HepG2 (cell line): Measurements from ENCODE around the gene PCDHGB2. TPM values are rescaled to one million over a fixed set of nuclear protein-coding genes. Genes with fewer than 3 reads are reported as not detected.

Experiments used
- ATAC-seq: fragments of 200-7000 bp; cut with Tn5 transposase; 3 replicates; pipeline ENCODE4 v1.9.1; 2020; ENCODE audit warnings: mild to moderate bottlenecking, moderate library complexity
- BruUV-seq: library from RNA; stranded (reverse); fragments of 400-500 nt; replicated peaks from 2 replicates; lab custom pipeline; 2021; lab: Mats Ljungman, UMichigan
- CTCF ChIA-PET: fragments of 300-600 bp; formaldehyde crosslinking; extraction: SDS; loops from one replicate; lab custom pipeline; 2021; ENCODE audit warnings: low total read pairs, inconsistent platforms, low intra/inter-chr PET ratio; lab: Yijun Ruan, JAX
- POLR2A ChIA-PET: fragments of 350-600 bp; sonication (Branson Sonifier 250); formaldehyde crosslinking; loops from one replicate; lab custom pipeline; 2020; ENCODE audit warnings: antibody characterized with exemption, inconsistent platforms; lab: Yijun Ruan, JAX
- DNase-seq: peaks from one replicate; pipeline ENCODE4 v3.0.0-alpha.2; 2015; ENCODE audit warnings: low spot score
- FAIRE-seq: peaks from 3 replicates; lab custom pipeline; 2011; peaks lifted over from hg19 to GRCh38; lab: Jason Lieb, UNC
- H2AFZ ChIP-seq: one replicate; pipeline ENCODE4 v1.6.1; 2011; ENCODE audit warnings: low read length, inconsistent platforms
- H3K27ac ChIP-seq: fragments of 300-600 bp; 3 replicates; pipeline ENCODE4 v1.8.0; 2011; ENCODE audit warnings: mixed run types, mild to moderate bottlenecking, mixed read lengths, low read length, inconsistent platforms; ENCODE audit not compliant: insufficient read depth; ENCODE audit errors: extremely low read length
- H3K27me3 ChIP-seq, 2 experiments: fragments of 200-600 bp in 1 of 2; 2 replicates in 1 of 2; 3 replicates in 1 of 2; pipeline versions ENCODE4 v1.6.0 to v1.8.0; 2011; ENCODE audit warnings: low read length in 2 of 2, mild to moderate bottlenecking in 2 of 2, moderate library complexity in 2 of 2, inconsistent platforms in 1 of 2; ENCODE audit not compliant: insufficient read depth in 2 of 2, control insufficient read depth in 1 of 2
- H3K36me3 ChIP-seq, 2 experiments: fragments of 200-600 bp in 1 of 2; replicated peaks in 1 of 2; 2 replicates in 1 of 2; 3 replicates in 1 of 2; pipeline versions ENCODE4 v1.5.1 to v1.8.0; 2011; ENCODE audit warnings: low read length in 2 of 2, inconsistent platforms in 1 of 2; ENCODE audit not compliant: insufficient read depth in 2 of 2, control insufficient read depth in 1 of 2
- H3K4me1 ChIP-seq: 2 replicates; pipeline ENCODE4 v1.5.1; 2012; ENCODE audit warnings: low read length, inconsistent platforms; ENCODE audit not compliant: insufficient read depth
- H3K4me2 ChIP-seq: 2 replicates; pipeline ENCODE4 v1.6.0; 2011; ENCODE audit warnings: low read depth, low read length, inconsistent platforms
- H3K4me3 ChIP-seq, 3 experiments: fragments of 200-600 bp in 1 of 3; sonication (generic), shearing (Covaris generic) in 1 of 3; replicated peaks in 1 of 3; 2 replicates each; pipeline ENCODE4 v1.5.1; 2011 to 2016; ENCODE audit warnings: low read length in 3 of 3, inconsistent platforms in 2 of 3, low read depth in 2 of 3, mild to moderate bottlenecking in 2 of 3, control low read depth in 1 of 3, mixed read lengths in 1 of 3; ENCODE audit not compliant: insufficient read depth in 1 of 3
- H3K79me2 ChIP-seq: one replicate; pipeline ENCODE4 v1.6.1; 2011; ENCODE audit warnings: low read length, inconsistent platforms; ENCODE audit not compliant: insufficient read depth
- H3K9ac ChIP-seq: 2 replicates; pipeline ENCODE4 v1.6.0; 2011; ENCODE audit warnings: mild to moderate bottlenecking, low read depth, low read length, inconsistent platforms; ENCODE audit not compliant: insufficient read depth
- H3K9me3 ChIP-seq: 2 replicates; pipeline ENCODE4 v1.5.1; 2012; ENCODE audit warnings: mild to moderate bottlenecking, low read length
- H4K20me1 ChIP-seq: 2 replicates; pipeline ENCODE4 v1.6.0; 2011; ENCODE audit warnings: inconsistent platforms, mild to moderate bottlenecking, low read length, moderate library complexity; ENCODE audit not compliant: insufficient read depth
- CBX1 ChIP-seq: IDR thresholded peaks from one replicate; pipeline ENCODE4 v1.6.1; 2016; ENCODE audit warnings: antibody characterized with exemption, low read depth
- GATA4 ChIP-seq: sonication (generic); IDR thresholded peaks from 2 replicates; pipeline ENCODE4 v1.6.1; 2016; ENCODE audit warnings: antibody characterized with exemption, low read depth, borderline replicate concordance
- HNF4A ChIP-seq: sonication (generic); formaldehyde crosslinking; IDR thresholded peaks from 2 replicates; pipeline ENCODE4 v1.4.0; 2020; ENCODE audit warnings: missing genetic modification reagents
- MIXL1 ChIP-seq: IDR thresholded peaks from 2 replicates; pipeline ENCODE4 v1.6.1; 2016
- ONECUT2 ChIP-seq: sonication (generic); formaldehyde crosslinking; IDR thresholded peaks from 2 replicates; pipeline ENCODE4 v1.4.0; 2020; ENCODE audit warnings: missing genetic modification reagents
- PREB ChIP-seq: sonication (generic); formaldehyde crosslinking; IDR thresholded peaks from 2 replicates; pipeline ENCODE4 v1.4.0; 2020; ENCODE audit warnings: missing genetic modification reagents
- RBM22 ChIP-seq: fragments of 200-400 bp; formaldehyde crosslinking; optimal IDR thresholded peaks from 2 replicates; pipeline ENCODE3; 2017; ENCODE audit warnings: mild to moderate bottlenecking, low read length, moderate library complexity
- SALL2 ChIP-seq: sonication (generic); formaldehyde crosslinking; IDR thresholded peaks from 2 replicates; pipeline ENCODE4 v1.8.1; 2023; ENCODE audit warnings: mild to moderate bottlenecking, missing genetic modification reagents, inconsistent platforms
- SIN3A ChIP-seq: IDR thresholded peaks from 2 replicates; pipeline ENCODE4 v1.6.1; 2011; ENCODE audit warnings: low read depth, mild to moderate bottlenecking, control low read depth, low read length, borderline replicate concordance
- ZBTB37 ChIP-seq: sonication (generic); formaldehyde crosslinking; IDR thresholded peaks from 2 replicates; pipeline ENCODE4 v1.4.0; 2020; ENCODE audit warnings: mild to moderate bottlenecking, missing genetic modification reagents
- ZNF362 ChIP-seq: sonication (generic); formaldehyde crosslinking; IDR thresholded peaks from 2 replicates; pipeline ENCODE4 v1.4.0; 2020; ENCODE audit warnings: missing genetic modification reagents, mild to moderate bottlenecking, borderline replicate concordance
- ZNF616 ChIP-seq: sonication (generic); formaldehyde crosslinking; IDR thresholded peaks from 2 replicates; pipeline ENCODE4 v1.5.0; 2020; ENCODE audit warnings: low read depth, mild to moderate bottlenecking, missing genetic modification reagents
- ZNF687 ChIP-seq: sonication (generic); formaldehyde crosslinking; IDR thresholded peaks from 2 replicates; pipeline ENCODE4 v1.5.1; 2020; ENCODE audit warnings: mild to moderate bottlenecking, missing genetic modification reagents, moderate library complexity
- ZNF746 ChIP-seq: sonication (generic); formaldehyde crosslinking; IDR thresholded peaks from 2 replicates; pipeline ENCODE4 v1.8.0; 2022; ENCODE audit warnings: mild to moderate bottlenecking, missing genetic modification reagents
- ZNF782 ChIP-seq: sonication (generic); formaldehyde crosslinking; IDR thresholded peaks from 2 replicates; pipeline ENCODE4 v1.4.0; 2020; ENCODE audit warnings: missing genetic modification reagents, mild to moderate bottlenecking, borderline replicate concordance
- WGBS: methylation state at CpG from one replicate; pipeline ENCODE4 v1.1.6; 2017; ENCODE audit warnings: low lambda C conversion rate; 5-methylcytosine and 5-hydroxymethylcytosine counted together
- in situ Hi-C: cut with HindIII; loops from 2 replicates; pipeline ENCODE4 v1.10.0; 2017; ENCODE audit warnings: low pct_unique_long_range_greater_than_20kb; ENCODE audit not compliant: extremely low pct_ligation_motif_present
- intact Hi-C: fragments of 100-400 bp; cut with micrococcal nuclease; formaldehyde crosslinking; loops from one replicate; pipeline ENCODE4 v1.10.0; 2022; ENCODE audit not compliant: unreplicated experiment
- polyA plus RNA-seq, 8 experiments: library from polyadenylated mRNA; depleted of rRNA in 3 of 8; stranded (reverse) in 7 of 8; unstranded in 1 of 8; fragments of >200 nt; fragmentation: Illumina TruSeq in 4 of 8; extraction: Trizol in 4 of 8; gene quantifications; 2 replicates each; pipeline versions ENCODE4 v1.2.1 to v1.2.3, GENCODE V29; 2011 to 2016; ENCODE audit warnings: low read depth in 4 of 8, missing spikeins in 1 of 8, mixed read lengths in 1 of 8; ENCODE audit not compliant: insufficient read depth in 1 of 8
- total RNA-seq, 5 experiments: library from RNA; depleted of rRNA; stranded (reverse); fragments of >200 nt; fragmentation: Illumina TruSeq; extraction: Trizol; gene quantifications; 2 replicates each; pipeline ENCODE4 v1.2.3, GENCODE V29; 2016; ENCODE audit warnings: low read depth in 1 of 5

The PCDHGB2 gene
- total and polyA plus RNA-seq, 2 of the 13 experiments (the other 11 are each of a cell fraction or from before 2014, with no cell fraction given), result 0.64 to 0.82 TPM

- TF ChIP-seq SIN3A (no peak), HNF4A (CRISPR knock-in tag) (no peak), GATA4 (no peak), ZNF782 (no peak), SALL2 (no peak), ZNF616 (CRISPR knock-in tag) (no peak), ONECUT2 (CRISPR knock-in tag) (no peak), PREB (no peak), ZBTB37 (CRISPR knock-in tag) (no peak)
Measured at GRCh38 chr5:141328231-141328630, 31.6 kb upstream of the PCDHGB2 start (continued).

- no peak within 1 kb of the TSS for H3K27ac ChIP-seq
- CTCF ChIA-PET, result interaction anchor here (0.7 to 1.2 kb wide), 2 partner anchors 194 to 227 kb away, joined by 3 to 4 read pairs; no protein-coding TSS in a partner anchor
- H3K9ac ChIP-seq, result peak within 1 kb of the TSS; percentile 68
- DNase-seq (peak; percentile 51), FAIRE-seq (peak; percentile 78), ATAC-seq (peak; percentile 92)
- H2AFZ ChIP-seq, result peak within 1 kb of the TSS; percentile 100
- in situ Hi-C loops (no loop called here), intact Hi-C loops (no loop called here)
- no peaks in the 10 kb centered on the region for H4K20me1 ChIP-seq
- H3K4me3 ChIP-seq, result peak within 1 kb of the TSS; percentile 61 to 71 (median 61)
- H3K79me2 ChIP-seq, result no peaks in the 10 kb centered on the region
- peak within 1 kb of the TSS; percentile 97 for H3K4me2 ChIP-seq
- BruUV-seq, result no TSS peak
- H3K27me3 ChIP-seq, result peaks cover 0 to 15% of the 10 kb centered on the region in 2 experiments; a peak in 2 of 5 replicates
- H3K36me3 ChIP-seq, result no peaks in the 10 kb centered on the region
- 10% methylated on average over 14 of the region's 21 CpGs for WGBS
- peaks cover 15% of the 10 kb centered on the region for H3K4me1 ChIP-seq
- H3K9me3 ChIP-seq, result 0 out of 2 replicates have a peak, but pooled peaks cover 4% of the 10 kb centered on the region
- POLR2A ChIA-PET, result interaction anchor here (0.7 to 1.6 kb wide), 3 partner anchors 10 to 967 kb away, joined by 3 to 22 read pairs (median 5); partner anchors contain the start of gene TAF7
- peak; percentile 87 for TF ChIP-seq ZNF362 (CRISPR knock-in tag)
- 0 out of 2 replicates have a peak, but pooled peaks have one; percentile 31 for TF ChIP-seq MIXL1 (CRISPR knock-in tag)
- peak; percentile 33 for TF ChIP-seq ZNF687 (CRISPR knock-in tag)
- TF ChIP-seq ZNF746 (CRISPR knock-in tag), result no peak
- TF ChIP-seq RBM22, result no peak
- TF ChIP-seq CBX1, result peak; percentile 23
Measured at GRCh38 chr5:141330299-141331080, 29.3 kb upstream of the PCDHGB2 start, which contains the start of gene PCDHGA1. PCDHGA1 (plus strand) TSS chr5:141330514.
